GM23338 (cell line): ENCODE data around the gene UQCC2. TPM values are rescaled to one million over a fixed set of nuclear protein-coding genes. Genes with fewer than 3 reads are reported as not detected.

Experiments
- ATAC-seq: fragments of 200-7000 bp; cut with Tn5 transposase; 3 replicates; pipeline ENCODE4 v1.9.1; 2020
- DNase-seq: peaks from one replicate; pipeline ENCODE4 v3.0.0-alpha.2; 2015; ENCODE audit warnings: low spot score
- H2AFZ ChIP-seq: fragments of 200-600 bp; sonication (generic); 2 replicates; pipeline ENCODE4 v1.8.0; 2016; ENCODE audit warnings: antibody characterized with exemption, mild to moderate bottlenecking, moderate library complexity
- H3F3A ChIP-seq: fragments of 200-600 bp; sonication (generic); replicated peaks from 2 replicates; pipeline ENCODE4 v1.8.0; 2017; ENCODE audit warnings: antibody characterized with exemption, mixed run types, low read depth
- H3K27ac ChIP-seq: fragments of 200-600 bp; sonication (generic); 2 replicates; pipeline ENCODE4 v1.6.1; 2016; ENCODE audit warnings: low read depth
- H3K27me3 ChIP-seq: fragments of 200-600 bp; sonication (generic); 2 replicates; pipeline ENCODE4 v1.8.0; 2016; ENCODE audit warnings: mild to moderate bottlenecking, mixed run types, moderate library complexity; ENCODE audit not compliant: insufficient read depth
- H3K36me3 ChIP-seq: fragments of 200-600 bp; sonication (generic); 2 replicates; pipeline ENCODE4 v1.8.0; 2016; ENCODE audit warnings: mild to moderate bottlenecking; ENCODE audit not compliant: insufficient read depth
- H3K4me1 ChIP-seq: fragments of 200-600 bp; sonication (generic); 2 replicates; pipeline ENCODE4 v1.8.0; 2016; ENCODE audit warnings: mild to moderate bottlenecking, moderate library complexity; ENCODE audit not compliant: insufficient read depth
- H3K4me2 ChIP-seq: fragments of 200-600 bp; sonication (generic); 2 replicates; pipeline ENCODE4 v1.7.1; 2017; ENCODE audit warnings: mixed run types
- H3K4me3 ChIP-seq: fragments of 200-600 bp; sonication (generic); 2 replicates; pipeline ENCODE4 v1.6.1; 2016; ENCODE audit warnings: mixed run types
- H3K79me2 ChIP-seq: fragments of 200-600 bp; sonication (generic); replicated peaks from 2 replicates; pipeline ENCODE4 v1.8.0; 2017; ENCODE audit warnings: mild to moderate bottlenecking; ENCODE audit not compliant: insufficient read depth
- H3K9me2 ChIP-seq: fragments of 200-600 bp; sonication (generic); 2 replicates; pipeline ENCODE4 v1.8.0; 2017; ENCODE audit not compliant: insufficient read depth
- H4K20me1 ChIP-seq: fragments of 200-600 bp; sonication (generic); replicated peaks from 2 replicates; pipeline ENCODE4 v1.8.0; 2017; ENCODE audit warnings: mild to moderate bottlenecking; ENCODE audit not compliant: insufficient read depth
- H3K27ac Mint-ChIP-seq: 2 replicates; pipeline ENCODE4 v1.8.0; 2020; ENCODE audit warnings: inconsistent platforms, mild to moderate bottlenecking, moderate library complexity, mixed read lengths
- H3K27me3 Mint-ChIP-seq: 3 replicates; pipeline ENCODE4 v1.8.0; 2022; ENCODE audit warnings: low read depth, mild to moderate bottlenecking, moderate library complexity, mixed read lengths, inconsistent platforms; ENCODE audit not compliant: insufficient read depth, poor library complexity
- H3K36me3 Mint-ChIP-seq: 3 replicates; pipeline ENCODE4 v1.8.0; 2021; ENCODE audit warnings: low read depth, mild to moderate bottlenecking, inconsistent platforms, moderate library complexity, mixed read lengths
- H3K4me1 Mint-ChIP-seq: 3 replicates; pipeline ENCODE4 v1.8.0; 2020; ENCODE audit warnings: mild to moderate bottlenecking, inconsistent platforms, mixed read lengths
- H3K4me3 Mint-ChIP-seq: 3 replicates; pipeline ENCODE4 v1.8.0; 2021; ENCODE audit warnings: moderate library complexity, mild to moderate bottlenecking, inconsistent platforms, mixed read lengths
- H3K9me3 Mint-ChIP-seq: 3 replicates; pipeline ENCODE4 v1.8.0; 2020; ENCODE audit warnings: moderate library complexity, mild to moderate bottlenecking, inconsistent platforms, mixed read lengths
- ETS1 ChIP-seq: IDR thresholded peaks from 2 replicates; pipeline ENCODE4 v1.6.1; 2016; ENCODE audit warnings: antibody characterized with exemption
- EZH2 ChIP-seq: fragments of 200-600 bp; sonication (generic); IDR thresholded peaks from one replicate; pipeline ENCODE4 v1.8.0; 2017; ENCODE audit warnings: antibody characterized with exemption, mild to moderate bottlenecking, low read depth; ENCODE audit not compliant: unreplicated experiment
- EZH2phosphoT487 ChIP-seq: fragments of 200-600 bp; sonication (generic); IDR thresholded peaks from one replicate; pipeline ENCODE4 v1.8.1; 2018; ENCODE audit warnings: antibody characterized with exemption; ENCODE audit not compliant: unreplicated experiment
- POLR2AphosphoS5 ChIP-seq: IDR thresholded peaks from 2 replicates; pipeline ENCODE4 v1.6.1; 2016; ENCODE audit warnings: antibody characterized with exemption, low read depth
- STAT1 ChIP-seq: IDR thresholded peaks from one replicate; pipeline ENCODE4 v1.6.1; 2016; ENCODE audit warnings: antibody characterized with exemption; ENCODE audit not compliant: unreplicated experiment
- ZNF462 ChIP-seq: fragments of 250-450 bp; sonication (Bioruptor Pico); IDR thresholded peaks from 2 replicates; pipeline ENCODE4 v1.5.0; 2020; ENCODE audit warnings: mild to moderate bottlenecking, moderate library complexity
- polyA plus RNA-seq: library from polyadenylated mRNA; unstranded; fragments of >200 nt; fragmentation: Nextera tagmentation; extraction: Ambion mirVana; gene quantifications from 2 replicates; pipeline ENCODE4 v1.2.1, GENCODE V29; 2016
- total RNA-seq: library from RNA; depleted of rRNA; stranded (reverse); fragments of >200 nt; shearing (Covaris generic); gene quantifications from 2 replicates; pipeline ENCODE4 v1.2.3, GENCODE V29; 2014
- TF ChIP-seq, protein P1 (sequence below), 2 experiments: fragments of 200-600 bp in 1 of 2; sonication (generic) in 1 of 2; conservative IDR thresholded peaks; 2 replicates each; pipeline versions ENCODE4 v1.5.1 to v1.6.1; 2016 to 2017; ENCODE audit warnings: antibody characterized with exemption in 2 of 2, low read depth in 2 of 2, mild to moderate bottlenecking in 2 of 2, moderate library complexity in 1 of 2

UQCC2 gene
- total and polyA plus RNA-seq, 2 experiments from 2014 or later = 48.9 to 379 TPM

DNA sequence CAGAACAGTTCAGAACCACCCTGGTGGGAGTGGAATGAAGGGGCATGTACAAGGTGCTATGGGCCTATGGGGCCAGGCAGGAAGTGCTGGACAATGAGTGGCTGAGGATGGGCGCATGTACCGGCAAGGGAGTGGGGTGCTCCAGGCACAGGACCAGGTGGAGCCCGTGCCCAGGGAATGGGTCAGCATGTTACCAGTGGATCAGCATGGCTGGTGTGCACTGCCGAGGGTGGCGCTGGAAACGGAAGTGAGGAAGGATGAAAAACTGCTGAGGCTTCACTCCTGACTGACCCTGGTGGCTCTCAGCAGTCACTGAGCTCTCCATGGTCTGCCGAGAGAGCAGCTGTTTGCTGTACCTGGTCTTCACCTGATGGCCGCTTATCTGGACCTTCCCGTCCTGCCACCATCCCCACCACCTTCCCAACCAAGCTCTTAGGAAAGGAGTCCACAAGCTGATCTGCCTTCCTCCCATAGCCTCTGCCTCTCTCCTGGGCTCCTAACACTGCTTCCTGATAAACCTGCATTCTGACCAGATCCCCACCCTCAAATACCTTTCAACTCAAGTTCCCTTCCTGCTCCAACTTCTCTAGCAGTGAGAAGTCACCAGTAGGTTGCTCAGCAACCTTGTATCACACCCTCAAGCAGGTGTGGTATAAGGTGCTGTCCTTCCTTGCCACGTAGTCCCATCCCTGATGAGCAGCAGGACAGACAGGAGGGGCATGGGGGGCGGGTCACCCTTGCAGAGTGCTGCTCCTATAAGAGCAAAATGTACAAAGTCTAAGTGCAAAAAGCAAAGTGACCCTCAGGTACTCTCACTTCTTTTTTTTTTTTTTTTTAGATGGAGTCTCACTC lies 7.1 kb downstream of the UQCC2 start (continued):
- TF ChIP-seq ZNF462 (CRISPR knock-in tag) (no peak), STAT1 (no peak), EZH2phosphoT487 (no peak), ETS1 (no peak), POLR2AphosphoS5 (no peak)

- Histone ChIP-seq H3K9me2 (no peaks in the 10 kb centered on the region), H3K79me2 (peaks cover 8% of the 10 kb centered on the region; the same call in 1 of the 2 replicates), H4K20me1 (peaks cover 32% of the 10 kb centered on the region), H3K27ac (0 out of 2 replicates have a peak overlapping the region, but pooled peaks have one; percentile 55), H2AFZ (no peak overlapping the region), H3F3A (0 out of 2 replicates have a peak, but pooled peaks cover 8% of the 10 kb centered on the region), H3K4me2 (no peak overlapping the region), H3K4me1 (0 out of 2 replicates have a peak, but pooled peaks cover 2% of the 10 kb centered on the region), H3K4me3 (no peak overlapping the region), H3K27me3 (no peaks in the 10 kb centered on the region), H3K36me3 (peaks cover 10% of the 10 kb centered on the region)
- Mint-ChIP-seq H3K27ac (no peak overlapping the region; the same call in 1 of the 2 replicates), H3K9me3 (no peaks in the 10 kb centered on the region), H3K36me3 (peaks cover 35% of the 10 kb centered on the region), H3K4me3 (no peak overlapping the region), H3K27me3 (peaks cover 2% of the 10 kb centered on the region), H3K4me1 (peaks cover 29% of the 10 kb centered on the region)
- DNase-seq (peak; percentile 50), ATAC-seq (peak; percentile 61)
- TF ChIP-seq, protein P1, sequence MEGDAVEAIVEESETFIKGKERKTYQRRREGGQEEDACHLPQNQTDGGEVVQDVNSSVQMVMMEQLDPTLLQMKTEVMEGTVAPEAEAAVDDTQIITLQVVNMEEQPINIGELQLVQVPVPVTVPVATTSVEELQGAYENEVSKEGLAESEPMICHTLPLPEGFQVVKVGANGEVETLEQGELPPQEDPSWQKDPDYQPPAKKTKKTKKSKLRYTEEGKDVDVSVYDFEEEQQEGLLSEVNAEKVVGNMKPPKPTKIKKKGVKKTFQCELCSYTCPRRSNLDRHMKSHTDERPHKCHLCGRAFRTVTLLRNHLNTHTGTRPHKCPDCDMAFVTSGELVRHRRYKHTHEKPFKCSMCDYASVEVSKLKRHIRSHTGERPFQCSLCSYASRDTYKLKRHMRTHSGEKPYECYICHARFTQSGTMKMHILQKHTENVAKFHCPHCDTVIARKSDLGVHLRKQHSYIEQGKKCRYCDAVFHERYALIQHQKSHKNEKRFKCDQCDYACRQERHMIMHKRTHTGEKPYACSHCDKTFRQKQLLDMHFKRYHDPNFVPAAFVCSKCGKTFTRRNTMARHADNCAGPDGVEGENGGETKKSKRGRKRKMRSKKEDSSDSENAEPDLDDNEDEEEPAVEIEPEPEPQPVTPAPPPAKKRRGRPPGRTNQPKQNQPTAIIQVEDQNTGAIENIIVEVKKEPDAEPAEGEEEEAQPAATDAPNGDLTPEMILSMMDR (conservative IDR thresholded peaks at IDR 0.05; ENCODE audit: low read depth in 2 of 2) = peak; percentile 34 to 35; a peak in 1 of 4 replicates
- TF ChIP-seq EZH2 (no peak), EZH2phosphoT487 (no peak)
Measured at GRCh38 chr6:33702345-33702977, 9.0 kb downstream of the UQCC2 start.
